HG02970 (cell line): ENCODE results near the gene DYRK1A.

ENCODE experiments used
- ATAC-seq: cut with Tn5 transposase; IDR thresholded peaks from one replicate; pipeline ENCODE4 v1.9.1; 2021; ENCODE audit warnings: mild to moderate bottlenecking, moderate library complexity, moderate number of reproducible peaks; ENCODE audit not compliant: unreplicated experiment, low FRiP score

Gene DYRK1A

GRCh38 chr21:37364722-37365121 is 1.9 kb upstream of the DYRK1A start:
- no peak for ATAC-seq

GRCh38 chr21:37365517-37366481 is 774 bp upstream of the DYRK1A start:
- ATAC-seq, result peak; percentile 43

- no peak for ATAC-seq
Observed at GRCh38 chr21:37367336-37367702, 746 bp downstream of the DYRK1A start.

GRCh38 chr21:37367703-37368540 is 1.3 kb downstream of the DYRK1A start:
- no peak for ATAC-seq

- ATAC-seq, result no peak
Observed at GRCh38 chr21:37368541-37369279, 2.1 kb downstream of the DYRK1A start.

- no peak for ATAC-seq
Observed at GRCh38 chr21:37369307-37369854, 2.8 kb downstream of the DYRK1A start.

- ATAC-seq, result no peak
Observed at GRCh38 chr21:37370152-37371040, 3.8 kb downstream of the DYRK1A start.

GRCh38 chr21:37371041-37371397 is 4.4 kb downstream of the DYRK1A start:
- ATAC-seq, result no peak

GRCh38 chr21:37372127-37372731 is 5.7 kb downstream of the DYRK1A start:
- no peak for ATAC-seq

GRCh38 chr21:37372951-37373350 is 6.4 kb downstream of the DYRK1A start:
- no peak for ATAC-seq

GRCh38 chr21:37373539-37373938 is 7.0 kb downstream of the DYRK1A start:
- ATAC-seq, result no peak

- no peak for ATAC-seq
Observed at GRCh38 chr21:37374027-37374426, 7.5 kb downstream of the DYRK1A start.

- ATAC-seq, result no peak
Observed at GRCh38 chr21:37375866-37376574, 9.4 kb downstream of the DYRK1A start.

GRCh38 chr21:37378700-37379139 is 12.1 kb downstream of the DYRK1A start:
- ATAC-seq, result no peak

GRCh38 chr21:37380349-37381323 is 14.1 kb downstream of the DYRK1A start:
- ATAC-seq, result no peak

- no peak for ATAC-seq
Observed at GRCh38 chr21:37381883-37382585, 15.5 kb downstream of the DYRK1A start.

- no peak for ATAC-seq
Observed at GRCh38 chr21:37383086-37383485, 16.5 kb downstream of the DYRK1A start.
